ENCODE measurements around the gene SLC16A3.

Gene SLC16A3

DNA sequence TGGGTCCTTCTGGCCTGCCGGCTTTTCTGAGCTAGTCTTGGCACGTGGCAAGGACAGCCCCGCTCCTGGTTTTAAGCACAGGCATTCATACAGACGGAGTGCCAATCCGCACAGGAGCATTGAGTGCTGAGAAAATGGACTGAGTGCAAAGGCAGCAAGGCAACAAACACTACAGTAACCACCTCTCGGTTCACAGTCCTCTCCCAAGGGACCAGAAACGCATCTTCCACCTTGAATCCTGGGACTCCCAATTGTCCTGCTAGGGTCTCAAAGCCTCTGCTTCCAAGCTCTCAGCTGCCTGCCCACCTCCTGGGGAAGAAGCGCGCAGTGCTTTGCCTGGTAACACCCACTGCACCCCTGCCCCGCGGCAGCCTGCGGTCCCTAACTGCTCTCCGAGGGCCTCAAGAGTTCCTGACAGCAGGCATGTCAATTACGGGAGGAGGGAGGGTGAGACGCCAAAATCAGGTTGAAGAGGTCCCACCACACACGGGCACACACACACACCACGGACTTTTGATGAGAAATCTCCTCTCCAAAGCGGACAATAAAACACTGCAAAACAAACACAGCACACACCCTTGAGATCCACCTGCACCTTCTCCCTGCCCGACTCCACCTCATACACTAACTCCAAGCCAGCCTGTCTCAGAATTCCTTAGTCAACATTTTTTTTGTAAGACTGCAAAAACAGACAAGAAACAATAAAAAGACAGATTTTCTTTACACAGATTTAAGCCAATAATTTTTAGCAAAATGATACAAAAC is 15.0 kb downstream of the SLC16A3 start:
- H3K4me3 ChIP-seq (ENCODE audit: low read depth, low read length) = no peak overlapping the region
- TF ChIP-seq, protein P1, sequence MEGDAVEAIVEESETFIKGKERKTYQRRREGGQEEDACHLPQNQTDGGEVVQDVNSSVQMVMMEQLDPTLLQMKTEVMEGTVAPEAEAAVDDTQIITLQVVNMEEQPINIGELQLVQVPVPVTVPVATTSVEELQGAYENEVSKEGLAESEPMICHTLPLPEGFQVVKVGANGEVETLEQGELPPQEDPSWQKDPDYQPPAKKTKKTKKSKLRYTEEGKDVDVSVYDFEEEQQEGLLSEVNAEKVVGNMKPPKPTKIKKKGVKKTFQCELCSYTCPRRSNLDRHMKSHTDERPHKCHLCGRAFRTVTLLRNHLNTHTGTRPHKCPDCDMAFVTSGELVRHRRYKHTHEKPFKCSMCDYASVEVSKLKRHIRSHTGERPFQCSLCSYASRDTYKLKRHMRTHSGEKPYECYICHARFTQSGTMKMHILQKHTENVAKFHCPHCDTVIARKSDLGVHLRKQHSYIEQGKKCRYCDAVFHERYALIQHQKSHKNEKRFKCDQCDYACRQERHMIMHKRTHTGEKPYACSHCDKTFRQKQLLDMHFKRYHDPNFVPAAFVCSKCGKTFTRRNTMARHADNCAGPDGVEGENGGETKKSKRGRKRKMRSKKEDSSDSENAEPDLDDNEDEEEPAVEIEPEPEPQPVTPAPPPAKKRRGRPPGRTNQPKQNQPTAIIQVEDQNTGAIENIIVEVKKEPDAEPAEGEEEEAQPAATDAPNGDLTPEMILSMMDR (IDR thresholded peaks at IDR 0.05; ENCODE audit: low read depth, low read length) = no peak

DNA sequence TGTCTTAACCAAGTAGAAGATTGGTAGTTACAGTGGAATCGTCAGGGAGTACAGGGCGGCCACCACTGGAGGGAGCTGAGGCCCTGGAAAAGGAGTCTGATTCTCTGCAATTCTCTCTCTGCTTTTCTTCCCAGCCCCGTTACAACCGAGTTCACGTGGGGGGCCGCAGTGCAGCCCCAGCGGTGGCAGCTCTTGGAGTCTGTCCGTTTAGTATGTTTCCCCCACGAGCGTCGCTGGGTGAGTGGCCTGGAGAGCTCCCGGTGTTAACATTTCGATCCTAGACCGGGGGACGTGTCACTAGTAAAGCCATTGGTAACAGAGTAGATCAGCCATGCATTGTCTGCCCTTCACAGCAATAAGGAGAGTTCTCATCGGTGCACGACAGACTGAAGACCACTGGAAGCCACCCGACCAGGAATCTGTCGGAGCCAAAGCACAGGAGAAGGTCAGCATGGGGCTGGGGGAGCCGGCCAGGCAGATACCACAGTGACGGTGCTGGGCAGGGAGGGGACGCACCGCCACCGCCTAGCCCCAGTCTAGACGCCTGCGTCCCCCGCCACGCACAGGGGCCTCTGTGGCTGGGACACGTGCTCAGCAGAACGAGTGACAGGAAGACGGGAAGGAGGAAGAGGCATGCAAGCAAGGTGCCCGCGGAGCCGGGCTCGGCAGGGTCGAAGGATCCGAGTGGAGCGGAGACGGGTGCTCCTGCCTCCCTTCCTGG is 15.7 kb downstream of the SLC16A3 start:
- H3K4me3 ChIP-seq (ENCODE audit: low read depth, low read length) = no peak overlapping the region
- TF ChIP-seq, protein P1 (IDR thresholded peaks at IDR 0.05; ENCODE audit: low read depth, low read length) = 0 out of 2 replicates have a peak, but pooled peaks have one; percentile 18

DNA sequence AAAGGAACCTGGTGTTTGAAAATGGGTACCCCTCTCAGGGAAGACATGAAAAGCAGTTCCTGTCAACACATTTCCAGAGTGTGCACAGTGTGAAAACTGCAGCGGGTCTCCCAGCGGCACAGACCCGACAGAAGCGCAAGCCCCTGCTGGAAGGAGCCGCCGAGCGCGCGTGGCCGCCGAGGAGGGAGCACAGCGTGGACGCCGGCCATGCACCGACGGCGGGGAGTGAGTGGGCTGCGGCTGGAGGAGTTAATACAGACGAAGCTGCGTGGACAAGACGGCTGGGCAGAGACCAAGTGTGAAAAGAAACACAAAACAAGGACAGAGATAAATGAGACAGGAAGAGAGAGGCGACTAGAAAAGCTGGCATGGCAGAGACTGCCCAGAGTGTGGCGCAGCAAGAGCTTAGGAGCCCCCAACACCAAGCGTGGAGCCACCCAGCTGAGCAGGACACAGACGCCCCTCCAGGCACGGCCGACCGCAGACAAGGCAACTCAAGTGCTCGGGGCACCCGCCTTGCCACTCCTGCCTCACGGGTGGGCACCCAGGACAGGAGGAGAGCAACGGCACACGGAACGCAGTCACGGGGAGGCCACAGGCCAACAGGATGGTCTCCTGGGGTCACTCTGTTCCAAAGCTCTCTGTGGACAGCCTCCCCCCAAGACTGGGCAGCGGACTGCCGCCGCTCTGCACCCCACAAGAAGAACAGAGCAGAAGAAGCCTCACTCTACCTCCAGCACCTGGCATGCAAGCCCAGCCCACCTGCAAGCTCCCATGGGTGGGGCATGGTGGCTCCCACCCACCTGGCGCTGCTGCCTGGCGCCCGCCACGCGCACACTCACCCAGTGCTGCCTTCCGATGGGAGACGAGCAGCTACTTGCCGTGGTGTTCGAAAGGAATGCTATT is 16.5 kb downstream of the SLC16A3 start:
- H3K4me3 ChIP-seq (ENCODE audit: low read depth, low read length) = no peak overlapping the region
- TF ChIP-seq, protein P1 (IDR thresholded peaks at IDR 0.05; ENCODE audit: low read depth, low read length) = no peak

DNA sequence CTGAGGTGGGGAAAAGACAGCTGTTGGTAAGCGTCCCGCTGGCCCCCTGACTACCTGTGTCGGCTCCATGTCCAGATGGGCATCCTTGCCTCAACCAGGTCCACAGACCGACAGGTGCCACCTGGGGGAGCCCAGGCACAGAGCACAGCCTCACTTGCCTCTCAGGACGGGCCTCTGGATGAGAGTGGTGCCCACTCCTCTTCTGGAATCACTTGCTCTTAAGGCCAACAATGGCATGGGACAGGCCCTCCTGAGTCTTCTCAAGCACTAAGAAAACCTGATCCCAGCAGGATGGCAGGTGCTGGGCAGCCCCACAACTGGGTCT is 17.2 kb downstream of the SLC16A3 start:
- TF ChIP-seq, protein P1 (IDR thresholded peaks at IDR 0.05; ENCODE audit: low read depth, low read length) = no peak
- H3K4me3 ChIP-seq (ENCODE audit: low read depth, low read length) = no peak overlapping the region

DNA sequence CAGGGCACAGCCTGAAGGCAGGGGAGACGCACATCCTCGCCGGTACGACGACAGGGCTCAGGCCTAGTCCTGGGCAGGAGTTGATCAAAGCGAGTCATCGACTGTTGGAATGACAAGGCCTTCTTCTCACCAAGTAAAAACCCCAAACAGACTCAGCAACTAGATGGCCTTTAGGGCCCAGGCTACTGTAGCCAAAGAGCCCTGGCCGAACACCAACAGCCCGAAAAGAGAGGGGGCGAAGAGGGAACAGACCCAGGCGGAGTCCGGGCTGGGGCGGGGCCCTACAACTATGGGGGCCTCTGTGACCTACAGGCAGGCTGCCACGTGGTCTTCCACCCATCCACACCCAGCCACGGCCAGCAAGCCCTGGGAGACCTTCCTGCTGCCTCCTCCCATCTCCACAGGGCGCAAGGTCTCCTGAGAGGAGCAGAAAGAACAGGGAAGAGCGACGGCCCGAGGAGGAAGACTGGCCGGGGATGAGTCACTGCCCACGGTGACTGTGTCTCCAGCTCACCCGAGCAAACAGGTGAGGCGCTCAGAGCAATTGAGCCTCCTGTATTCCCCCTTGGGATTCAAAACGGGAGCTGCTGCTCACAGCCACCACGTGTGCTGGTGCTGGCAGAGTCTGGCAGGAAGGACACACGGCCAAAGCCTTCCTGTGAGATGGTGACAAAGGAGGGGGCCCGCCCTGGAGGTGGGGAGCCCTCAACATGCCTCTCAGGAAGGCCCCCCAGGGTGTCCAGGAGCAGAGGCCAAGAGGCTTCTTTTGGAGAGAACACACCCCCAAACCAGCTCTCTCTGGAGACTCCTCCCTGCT is 17.7 kb downstream of the SLC16A3 start:
- H3K4me3 ChIP-seq (ENCODE audit: low read depth, low read length) = no peak overlapping the region
- TF ChIP-seq, protein P1 (IDR thresholded peaks at IDR 0.05; ENCODE audit: low read depth, low read length) = no peak

DNA sequence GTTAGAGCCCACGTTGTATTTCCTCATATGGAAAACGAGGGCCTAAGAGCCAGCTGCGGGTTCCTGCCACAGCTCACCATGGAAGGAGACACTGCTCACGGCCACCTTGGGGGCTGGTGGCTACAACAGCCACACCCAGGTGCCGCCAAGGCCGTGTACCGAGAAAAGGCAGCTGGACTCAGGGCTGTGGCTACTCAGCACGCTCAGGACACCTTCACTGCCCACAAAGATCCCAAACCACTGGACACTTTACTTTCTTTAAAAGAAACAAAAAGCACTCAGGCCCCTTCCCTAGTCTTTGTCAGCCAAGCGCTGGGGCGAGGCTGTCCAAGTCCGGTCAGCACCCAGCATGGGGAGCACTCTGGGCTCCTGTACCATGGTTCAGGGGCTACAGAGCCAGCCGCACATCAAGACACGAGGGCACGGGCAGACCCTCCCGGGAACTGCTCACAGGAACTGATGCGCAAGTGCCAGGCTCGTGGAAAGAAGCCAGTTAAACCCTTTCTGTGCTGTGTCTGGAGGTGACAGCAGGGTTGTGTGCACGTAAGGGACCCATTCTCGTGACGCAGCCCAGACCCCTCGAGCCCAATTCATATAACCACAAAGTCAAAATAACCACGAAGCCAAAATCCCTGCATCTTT is 18.5 kb downstream of the SLC16A3 start:
- TF ChIP-seq, protein P1 (IDR thresholded peaks at IDR 0.05; ENCODE audit: low read depth, low read length) = no peak
- no peak overlapping the region for H3K4me3 ChIP-seq (ENCODE audit: low read depth, low read length)
